Measurements from ENCODE around the gene MBNL1.

DNA sequence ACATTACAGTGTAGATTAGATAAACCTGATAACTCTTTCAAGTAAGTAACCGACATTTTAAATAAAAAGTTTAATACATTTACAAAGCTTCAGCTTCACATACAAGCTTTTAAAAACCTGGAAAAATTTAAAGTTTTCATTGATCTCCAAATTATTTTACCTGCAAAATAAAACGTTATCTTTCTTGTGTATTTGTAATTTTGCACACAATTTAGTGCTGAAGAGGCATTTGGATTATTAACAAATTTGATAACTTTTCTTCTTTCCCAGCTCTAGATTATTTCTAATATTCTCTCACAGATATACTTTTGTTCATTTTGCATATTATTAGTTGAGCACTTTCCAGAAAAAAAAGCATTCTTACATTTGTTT lies 24.2 kb upstream of the MBNL1 start:
- TF ChIP-seq POLR2A (IDR thresholded peaks at IDR 0.05) (no peak), EP300 (IDR thresholded peaks at IDR 0.05) (no peak)
- TF ChIP-seq, protein P1, sequence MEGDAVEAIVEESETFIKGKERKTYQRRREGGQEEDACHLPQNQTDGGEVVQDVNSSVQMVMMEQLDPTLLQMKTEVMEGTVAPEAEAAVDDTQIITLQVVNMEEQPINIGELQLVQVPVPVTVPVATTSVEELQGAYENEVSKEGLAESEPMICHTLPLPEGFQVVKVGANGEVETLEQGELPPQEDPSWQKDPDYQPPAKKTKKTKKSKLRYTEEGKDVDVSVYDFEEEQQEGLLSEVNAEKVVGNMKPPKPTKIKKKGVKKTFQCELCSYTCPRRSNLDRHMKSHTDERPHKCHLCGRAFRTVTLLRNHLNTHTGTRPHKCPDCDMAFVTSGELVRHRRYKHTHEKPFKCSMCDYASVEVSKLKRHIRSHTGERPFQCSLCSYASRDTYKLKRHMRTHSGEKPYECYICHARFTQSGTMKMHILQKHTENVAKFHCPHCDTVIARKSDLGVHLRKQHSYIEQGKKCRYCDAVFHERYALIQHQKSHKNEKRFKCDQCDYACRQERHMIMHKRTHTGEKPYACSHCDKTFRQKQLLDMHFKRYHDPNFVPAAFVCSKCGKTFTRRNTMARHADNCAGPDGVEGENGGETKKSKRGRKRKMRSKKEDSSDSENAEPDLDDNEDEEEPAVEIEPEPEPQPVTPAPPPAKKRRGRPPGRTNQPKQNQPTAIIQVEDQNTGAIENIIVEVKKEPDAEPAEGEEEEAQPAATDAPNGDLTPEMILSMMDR (IDR thresholded peaks at IDR 0.05), result no peak
